GM10847 (cell line): ENCODE measurements around the gene NIM1K.

Experiments used
- POLR2A ChIP-seq: IDR thresholded peaks from 2 replicates; pipeline ENCODE4 v1.6.1; 2011; ENCODE audit not compliant: insufficient read length; ENCODE audit errors: extremely low read depth

The NIM1K gene

GRCh38 chr5:43287493-43287892, 95.5 kb downstream of the NIM1K start:
- no peak for TF ChIP-seq POLR2A

GRCh38 chr5:43288269-43288831, 96.3 kb downstream of the NIM1K start:
- no peak for TF ChIP-seq POLR2A

DNA sequence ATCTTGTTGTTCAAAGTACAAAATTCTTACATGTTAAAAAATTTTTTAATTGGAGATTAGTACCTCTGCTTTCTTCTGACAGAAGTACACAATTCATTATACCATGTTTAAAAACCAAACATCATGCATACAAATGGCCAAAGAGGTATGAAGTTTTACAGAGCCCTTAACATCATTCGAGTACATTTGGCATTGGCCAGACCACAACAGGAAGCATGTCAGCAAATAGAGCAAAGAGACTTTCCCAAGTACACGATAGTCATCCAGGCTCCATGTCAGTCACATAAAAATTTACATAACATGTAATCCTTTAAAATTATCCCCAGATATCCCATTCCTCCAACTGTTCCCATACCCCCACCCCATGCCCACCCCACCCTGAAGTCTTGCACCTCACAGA, 98.7 kb downstream of the NIM1K start:
- TF ChIP-seq POLR2A, result no peak

GRCh38 chr5:43294226-43294625, 102.2 kb downstream of the NIM1K start:
- TF ChIP-seq POLR2A, result no peak

DNA sequence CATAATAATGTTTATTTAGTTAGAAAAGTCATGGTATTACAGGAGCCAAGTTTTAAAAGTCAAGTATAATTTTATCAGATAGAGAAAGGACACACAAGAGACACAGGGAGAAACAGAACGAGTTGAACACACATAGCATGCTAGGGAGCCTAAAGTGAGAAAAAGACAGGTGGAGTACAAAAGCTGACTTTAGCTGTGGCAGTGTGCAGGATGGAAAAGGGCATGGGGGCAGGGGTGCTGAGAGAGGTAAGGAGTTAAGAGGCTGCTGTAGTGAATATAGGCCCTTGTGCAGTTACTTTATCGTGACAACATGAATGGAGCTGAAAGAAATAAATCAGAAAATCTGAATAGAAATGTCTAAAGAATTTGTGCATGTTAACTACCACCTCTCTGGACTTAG, 103.2 kb downstream of the NIM1K start:
- no peak for TF ChIP-seq POLR2A

- no peak for TF ChIP-seq POLR2A
Measured at GRCh38 chr5:43296835-43297234, 104.8 kb downstream of the NIM1K start.

GRCh38 chr5:43298443-43298842, 106.4 kb downstream of the NIM1K start:
- TF ChIP-seq POLR2A, result no peak

DNA sequence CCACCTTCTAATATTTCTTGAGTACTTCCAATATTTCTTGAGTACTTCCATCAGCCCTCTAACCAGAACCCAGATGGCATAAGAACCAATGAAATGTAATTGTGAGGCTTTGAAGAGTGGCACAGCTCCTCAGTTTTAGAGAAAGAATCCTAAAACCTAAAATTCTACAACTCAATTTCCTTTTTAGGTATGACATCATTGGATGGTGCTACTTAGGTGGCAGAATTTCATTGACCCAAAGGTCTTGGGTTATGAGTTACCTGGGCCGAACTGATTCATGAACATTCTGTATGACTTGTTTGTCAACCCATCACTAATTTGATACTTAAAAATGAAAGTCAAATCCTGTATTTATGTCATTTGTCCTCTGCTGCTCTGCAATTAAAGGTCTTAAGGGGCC, 108.1 kb downstream of the NIM1K start:
- no peak for TF ChIP-seq POLR2A

DNA sequence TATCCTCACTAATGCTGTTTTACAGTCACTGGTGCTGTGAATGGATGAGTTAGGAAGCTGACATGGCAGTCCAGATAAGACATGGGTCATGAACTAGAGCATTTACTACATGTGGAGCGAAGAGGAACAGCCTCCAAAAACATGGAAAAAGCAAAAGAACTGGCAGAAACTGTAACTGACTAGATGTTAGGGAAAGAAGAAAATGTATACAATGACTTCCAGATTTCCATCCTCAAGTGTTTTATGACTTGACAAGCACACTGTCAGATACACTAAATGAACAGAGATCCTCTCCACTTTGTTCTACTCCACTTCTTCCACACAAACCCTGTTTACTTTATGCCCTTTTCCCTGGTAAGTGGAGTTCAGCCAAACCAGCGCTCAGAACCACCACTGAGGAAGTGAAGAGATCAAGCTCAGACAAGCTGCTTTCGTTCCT, 109.6 kb downstream of the NIM1K start:
- TF ChIP-seq POLR2A, result no peak

DNA sequence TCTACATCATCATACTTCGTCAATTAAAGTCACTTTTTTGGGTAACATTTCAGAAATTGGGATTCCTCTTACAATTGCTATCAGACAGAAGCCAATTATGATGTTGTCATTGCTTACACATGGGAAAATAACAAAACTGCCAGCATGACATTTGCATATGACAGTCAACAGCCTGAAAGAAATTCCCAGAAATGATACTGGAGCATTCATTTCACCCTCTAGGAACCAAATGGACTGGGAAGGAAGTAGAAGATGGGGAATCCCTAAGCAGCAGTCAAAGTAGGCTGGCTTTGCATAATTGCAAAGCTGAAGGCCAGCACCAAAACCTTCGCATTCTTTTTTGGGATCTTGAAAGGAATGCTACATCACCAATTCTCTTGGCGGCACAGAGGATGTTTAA, 110.5 kb downstream of the NIM1K start:
- no peak for TF ChIP-seq POLR2A

- TF ChIP-seq POLR2A, result no peak
Measured at GRCh38 chr5:43303242-43303641, 111.2 kb downstream of the NIM1K start.

DNA sequence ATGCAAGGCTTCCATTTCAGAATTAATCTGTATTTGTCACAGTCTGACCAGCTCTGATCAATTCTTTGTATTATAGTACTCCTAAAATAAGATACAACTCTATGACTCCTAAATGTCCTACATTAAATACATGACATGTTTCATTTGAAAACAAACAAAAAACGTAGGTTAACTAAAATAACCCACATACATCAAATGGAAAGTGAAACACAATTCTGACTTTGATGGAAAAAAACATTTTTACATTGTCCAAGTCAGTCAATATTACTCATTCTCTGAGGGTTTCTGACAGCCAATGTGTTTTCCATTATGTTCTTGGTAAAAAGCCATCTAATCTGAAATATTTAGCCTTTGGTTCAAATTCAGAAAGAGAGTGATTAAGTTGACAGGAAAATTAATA, 112.5 kb downstream of the NIM1K start:
- no peak for TF ChIP-seq POLR2A

GRCh38 chr5:43305948-43306565, 114.0 kb downstream of the NIM1K start:
- no peak for TF ChIP-seq POLR2A

- TF ChIP-seq POLR2A, result no peak
Measured at GRCh38 chr5:43309122-43309521, 117.1 kb downstream of the NIM1K start.

DNA sequence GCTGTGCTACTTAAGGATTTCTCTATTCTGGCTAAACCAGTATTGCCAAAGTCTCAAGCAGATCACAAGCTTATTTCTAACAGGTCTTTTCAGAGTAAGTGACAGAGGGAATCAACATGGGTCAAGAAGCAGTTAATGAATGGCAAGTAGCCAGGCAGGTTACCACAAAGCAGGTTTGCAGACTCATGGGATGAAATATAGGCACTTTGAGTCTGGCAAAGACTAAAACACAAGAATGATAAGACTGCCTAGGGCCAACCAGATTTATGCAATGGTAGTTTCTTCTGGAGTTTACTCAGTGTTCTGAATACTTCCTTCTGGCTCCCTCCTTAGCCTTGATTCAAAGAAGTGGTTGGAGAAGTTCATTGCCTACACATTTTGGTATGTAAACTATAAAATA, 117.6 kb downstream of the NIM1K start:
- TF ChIP-seq POLR2A, result no peak

GRCh38 chr5:43312076-43312661, 120.1 kb downstream of the NIM1K start:
- TF ChIP-seq POLR2A, result no peak

DNA sequence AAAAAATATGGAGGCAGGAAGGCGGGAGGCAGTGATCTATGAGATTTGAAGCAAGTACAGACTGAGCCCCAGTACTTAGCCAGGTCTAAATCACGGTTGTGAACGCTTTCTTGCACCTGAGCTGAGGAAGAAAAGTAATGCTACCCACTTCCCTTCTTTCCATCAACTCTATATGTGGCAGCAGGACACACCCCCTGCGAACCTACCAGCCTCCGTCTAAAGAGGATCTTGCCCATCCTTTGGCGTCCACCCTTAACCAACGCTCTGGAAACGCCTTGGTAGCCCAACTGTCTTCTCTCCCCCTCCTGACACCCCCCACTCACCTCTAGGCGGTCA, 120.6 kb downstream of the NIM1K start:
- TF ChIP-seq POLR2A, result no peak

GRCh38 chr5:43313035-43313853, 121.2 kb downstream of the NIM1K start, which contains the start of gene HMGCS1:
Gene HMGCS1 (minus strand): TSS chr5:43313412. CDS start chr5:43298965, 14,447 bp downstream.
- TF ChIP-seq POLR2A, result peak; percentile 97
